Measurements from ENCODE around the gene ITGA1.

GRCh38 chr5:52786391-52786790 lies 1.3 kb upstream of the ITGA1 start:
- TF ChIP-seq CTCF (IDR thresholded peaks at IDR 0.05) (no peak), POLR2A (IDR thresholded peaks at IDR 0.05) (no peak)
